Measurements from ENCODE around the gene KCTD13.
"Not testable (repeated sequence)": the region's sequence is repeated elsewhere in the genome, so short reads cannot be mapped to it uniquely, and the experiment has no call there.

The KCTD13 gene

GRCh38 chr16:29906520-29907244 lies 19.3 kb downstream of the KCTD13 start:
- DNase-seq, result no peak

GRCh38 chr16:29905668-29906067 lies 20.4 kb downstream of the KCTD13 start:
- no peak for DNase-seq

- DNase-seq, result no peak
These were observed 21.1 kb downstream of the KCTD13 start for GRCh38 chr16:29904947-29905346.

- no peak for DNase-seq
These were observed 22.4 kb downstream of the KCTD13 start for GRCh38 chr16:29903590-29903989.

- DNase-seq, result no peak
These were observed 24.4 kb downstream of the KCTD13 start for GRCh38 chr16:29901607-29901945.

GRCh38 chr16:29900888-29901606 lies 25.0 kb downstream of the KCTD13 start:
- DNase-seq, result no peak

GRCh38 chr16:29900102-29900887 lies 25.7 kb downstream of the KCTD13 start, which contains the start of gene ASPHD1:
Gene ASPHD1 (plus strand): TSS chr16:29900488. CDS start chr16:29900972, 484 bp downstream.
- peak; percentile 54 for DNase-seq

GRCh38 chr16:29899516-29900101 lies 26.4 kb downstream of the KCTD13 start, which contains the start of gene SEZ6L2:
Gene SEZ6L2 (minus strand): TSS chr16:29899550. CDS start chr16:29899019, 531 bp downstream.
- DNase-seq, result peak; percentile 88

GRCh38 chr16:29898804-29899515 lies 27.1 kb downstream of the KCTD13 start:
- no peak for DNase-seq

- DNase-seq, result no peak
These were observed 27.8 kb downstream of the KCTD13 start for GRCh38 chr16:29898135-29898803.

GRCh38 chr16:29897333-29897732 lies 28.7 kb downstream of the KCTD13 start:
- no peak for DNase-seq

GRCh38 chr16:29896841-29897240 lies 29.2 kb downstream of the KCTD13 start:
- DNase-seq, result no peak

GRCh38 chr16:29894352-29894751 lies 31.7 kb downstream of the KCTD13 start:
- DNase-seq, result no peak

GRCh38 chr16:29893553-29893952 lies 32.5 kb downstream of the KCTD13 start:
- DNase-seq, result no peak

GRCh38 chr16:29892458-29892813 lies 33.6 kb downstream of the KCTD13 start:
- DNase-seq, result no peak

- DNase-seq, result no peak
These were observed 34.2 kb downstream of the KCTD13 start for GRCh38 chr16:29891525-29892457.

GRCh38 chr16:29889372-29889771 lies 36.7 kb downstream of the KCTD13 start:
- not testable (repeated sequence) for DNase-seq

- no peak for DNase-seq
These were observed 42.0 kb downstream of the KCTD13 start for GRCh38 chr16:29883987-29884386.

- no peak for DNase-seq
These were observed 45.0 kb downstream of the KCTD13 start for GRCh38 chr16:29881050-29881449.

GRCh38 chr16:29878172-29878571 lies 47.9 kb downstream of the KCTD13 start:
- no peak for DNase-seq

Measured in activated CD4-positive, CD25-positive, alpha-beta regulatory T cell treated with anti-CD3 and anti-CD28 coated beads, Interleukin-2, amount 50 U/mL, for 72 hours (primary cell).